Nephron (organoid): Measurements from ENCODE around the gene SNRPB.

Source experiments
- H3K27ac Mint-ChIP-seq, 3 experiments: 2 replicates each; pipeline ENCODE4 v1.8.0; 2020; ENCODE audit warnings: mixed read lengths in 3 of 3, mild to moderate bottlenecking in 2 of 3, moderate library complexity in 1 of 3
- H3K27me3 Mint-ChIP-seq: 2 replicates; pipeline ENCODE4 v1.8.0; 2021; ENCODE audit warnings: low read depth, mild to moderate bottlenecking, moderate library complexity, mixed read lengths
- H3K36me3 Mint-ChIP-seq: 2 replicates; pipeline ENCODE4 v1.8.0; 2020; ENCODE audit warnings: low read depth, mixed read lengths
- H3K4me1 Mint-ChIP-seq: 2 replicates; pipeline ENCODE4 v1.8.0; 2020; ENCODE audit warnings: mixed read lengths
- H3K4me3 Mint-ChIP-seq, 3 experiments: 2 replicates each; pipeline ENCODE4 v1.8.0; 2020; ENCODE audit warnings: mild to moderate bottlenecking in 3 of 3, mixed read lengths in 3 of 3, moderate library complexity in 2 of 3
- H3K9me3 Mint-ChIP-seq: 2 replicates; pipeline ENCODE4 v1.8.0; 2020; ENCODE audit warnings: mixed read lengths
- TF ChIP-seq, protein P1 (sequence below), 3 experiments: fragments of 200-600 bp; sonication (generic); IDR thresholded peaks; one replicate each; pipeline ENCODE4 v1.5.0; 2021; ENCODE audit warnings: antibody characterized with exemption in 3 of 3; ENCODE audit not compliant: unreplicated experiment in 3 of 3

SNRPB gene

DNA sequence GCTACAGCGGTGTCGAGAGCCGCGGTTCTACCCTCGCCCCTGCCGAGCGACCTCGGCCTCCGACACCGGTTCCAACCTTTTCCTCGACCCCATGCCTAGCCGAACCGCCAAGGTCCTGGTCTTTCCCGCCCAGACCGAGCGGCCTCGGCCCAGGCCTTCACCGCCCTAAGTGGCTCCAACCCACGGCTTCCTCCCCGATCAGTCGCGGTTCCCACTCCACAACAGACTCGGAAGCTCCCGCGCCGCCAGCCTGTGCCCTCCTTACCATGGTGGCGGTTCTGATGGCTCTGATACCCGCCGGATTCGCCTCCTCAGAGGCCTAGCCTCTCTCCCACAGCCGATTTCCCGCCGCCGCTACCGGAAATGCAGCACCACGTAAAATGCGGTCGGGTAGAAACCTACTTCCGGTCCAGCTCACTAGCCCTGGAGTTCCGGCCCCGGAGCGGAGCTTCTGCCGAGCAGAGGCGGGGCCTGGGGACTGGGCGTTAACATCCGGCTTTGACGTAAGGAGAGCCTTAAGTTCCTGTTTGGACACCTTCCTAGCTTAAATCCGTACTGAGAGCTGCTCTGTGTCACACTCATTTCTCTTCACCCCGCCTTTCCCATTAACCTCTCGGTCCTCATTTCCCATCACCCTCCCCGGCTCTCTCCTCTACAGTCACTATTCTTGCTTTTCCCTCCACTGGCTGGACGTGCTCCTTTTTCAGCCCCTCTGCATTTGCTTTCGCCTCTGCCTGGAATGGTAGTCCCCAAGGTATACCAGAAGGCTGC, at the start of gene SNRPB:
TSS of gene SNRPB (minus strand) at position 367 of the 771 bp plus-strand sequence. CDS start at position 268, 99 bp downstream.
- H3K4me1 Mint-ChIP-seq, result peaks cover 35% of the 10 kb centered on the region
- peak within 1 kb of the TSS; percentile 99 to 100 (median 99) for H3K27ac Mint-ChIP-seq
- no peaks in the 10 kb centered on the region for H3K9me3 Mint-ChIP-seq
- H3K27me3 Mint-ChIP-seq, result no peaks in the 10 kb centered on the region
- H3K4me3 Mint-ChIP-seq, result peak within 1 kb of the TSS; percentile 99 to 100 (median 99)
- peaks cover 42% of the 10 kb centered on the region for H3K36me3 Mint-ChIP-seq
- TF ChIP-seq, protein P1, sequence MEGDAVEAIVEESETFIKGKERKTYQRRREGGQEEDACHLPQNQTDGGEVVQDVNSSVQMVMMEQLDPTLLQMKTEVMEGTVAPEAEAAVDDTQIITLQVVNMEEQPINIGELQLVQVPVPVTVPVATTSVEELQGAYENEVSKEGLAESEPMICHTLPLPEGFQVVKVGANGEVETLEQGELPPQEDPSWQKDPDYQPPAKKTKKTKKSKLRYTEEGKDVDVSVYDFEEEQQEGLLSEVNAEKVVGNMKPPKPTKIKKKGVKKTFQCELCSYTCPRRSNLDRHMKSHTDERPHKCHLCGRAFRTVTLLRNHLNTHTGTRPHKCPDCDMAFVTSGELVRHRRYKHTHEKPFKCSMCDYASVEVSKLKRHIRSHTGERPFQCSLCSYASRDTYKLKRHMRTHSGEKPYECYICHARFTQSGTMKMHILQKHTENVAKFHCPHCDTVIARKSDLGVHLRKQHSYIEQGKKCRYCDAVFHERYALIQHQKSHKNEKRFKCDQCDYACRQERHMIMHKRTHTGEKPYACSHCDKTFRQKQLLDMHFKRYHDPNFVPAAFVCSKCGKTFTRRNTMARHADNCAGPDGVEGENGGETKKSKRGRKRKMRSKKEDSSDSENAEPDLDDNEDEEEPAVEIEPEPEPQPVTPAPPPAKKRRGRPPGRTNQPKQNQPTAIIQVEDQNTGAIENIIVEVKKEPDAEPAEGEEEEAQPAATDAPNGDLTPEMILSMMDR (IDR thresholded peaks at IDR 0.05; ENCODE audit: unreplicated experiment in 3 of 3), result no peak

DNA sequence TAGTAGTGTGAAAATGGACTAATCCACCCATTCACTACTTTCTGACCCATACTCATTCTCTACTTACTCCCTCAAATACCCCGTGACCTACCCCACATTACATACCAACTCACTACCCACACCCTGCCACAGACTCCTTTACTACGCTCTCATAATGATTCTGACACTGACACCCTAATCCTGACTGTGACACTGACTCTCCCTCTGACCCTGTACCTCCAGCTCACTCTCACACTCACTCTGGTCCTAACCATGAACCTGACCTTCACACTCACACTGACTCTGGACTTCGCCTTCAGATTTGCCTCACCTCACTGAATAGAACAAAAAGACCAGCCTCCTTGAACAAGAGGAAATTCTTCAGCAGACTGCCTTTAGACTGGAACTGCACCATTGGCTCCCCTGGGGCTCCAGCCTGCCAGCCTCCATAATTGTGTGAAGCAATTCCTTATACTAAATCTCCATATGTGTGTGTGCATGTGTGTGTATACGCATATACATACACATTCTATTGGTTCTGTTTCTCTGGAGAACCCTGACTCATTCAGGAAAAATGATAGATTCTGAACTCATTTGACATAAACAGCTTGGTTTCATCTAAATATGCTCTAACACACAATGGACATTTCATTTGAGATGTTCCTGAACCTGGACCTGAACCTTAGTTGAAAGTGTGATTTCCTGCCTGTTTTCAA, 48.7 kb upstream of the SNRPB start:
- peaks cover 3% of the 10 kb centered on the region for H3K4me1 Mint-ChIP-seq
- H3K27me3 Mint-ChIP-seq, result peaks cover 18% of the 10 kb centered on the region
- TF ChIP-seq, protein P1 (IDR thresholded peaks at IDR 0.05; ENCODE audit: unreplicated experiment in 3 of 3), result no peak
- no peaks in the 10 kb centered on the region for H3K9me3 Mint-ChIP-seq
- H3K36me3 Mint-ChIP-seq, result no peaks in the 10 kb centered on the region
- no peak overlapping the region for H3K27ac Mint-ChIP-seq
- H3K4me3 Mint-ChIP-seq, result no peak overlapping the region

DNA sequence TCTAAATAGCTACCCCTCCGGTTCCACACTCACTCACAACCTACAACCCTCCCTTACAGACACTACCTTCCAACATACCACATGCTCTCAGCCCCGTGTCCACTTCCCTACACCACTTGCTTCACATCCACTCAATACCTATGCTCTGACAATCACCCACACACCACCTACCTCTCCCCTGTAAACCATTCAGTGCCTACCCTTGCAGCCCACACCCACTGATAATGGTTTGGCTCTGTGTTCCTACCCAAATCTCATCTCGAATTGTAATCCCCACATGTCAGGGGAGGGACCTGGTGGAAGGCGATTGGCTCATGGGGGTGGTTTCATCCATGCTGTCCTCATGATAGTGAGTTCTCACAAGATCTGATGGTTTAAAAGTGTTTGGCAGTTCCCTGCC, 48.0 kb upstream of the SNRPB start:
- Mint-ChIP-seq H3K4me1 (peaks cover 3% of the 10 kb centered on the region), H3K9me3 (no peaks in the 10 kb centered on the region), H3K4me3 (no peak overlapping the region), H3K27ac (no peak overlapping the region), H3K27me3 (peaks cover 22% of the 10 kb centered on the region), H3K36me3 (no peaks in the 10 kb centered on the region)
- TF ChIP-seq, protein P1 (IDR thresholded peaks at IDR 0.05; ENCODE audit: unreplicated experiment in 3 of 3), result no peak

DNA sequence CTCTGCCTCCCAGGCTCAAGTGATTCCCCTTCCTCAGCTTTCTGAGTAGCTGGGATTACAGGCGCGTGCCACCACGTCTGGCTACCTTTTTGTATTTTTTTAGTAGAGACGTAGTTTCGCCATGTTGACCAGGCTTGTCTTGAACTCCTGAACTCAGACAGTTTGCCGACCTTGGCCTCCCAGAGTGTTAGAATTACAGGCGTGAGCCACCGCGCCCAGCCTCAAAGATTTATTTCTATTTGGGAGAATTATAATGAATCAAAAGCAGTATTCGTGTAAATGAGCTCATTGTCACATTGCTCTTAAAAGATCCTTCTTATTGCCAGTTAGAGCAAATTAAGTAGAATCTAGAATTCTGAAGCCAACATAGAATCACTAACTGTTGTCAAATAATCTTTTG, 47.5 kb upstream of the SNRPB start:
- Mint-ChIP-seq H3K4me1 (peaks cover 3% of the 10 kb centered on the region), H3K27ac (no peak overlapping the region), H3K27me3 (peaks cover 25% of the 10 kb centered on the region), H3K9me3 (no peaks in the 10 kb centered on the region), H3K4me3 (no peak overlapping the region), H3K36me3 (no peaks in the 10 kb centered on the region)
- TF ChIP-seq, protein P1 (IDR thresholded peaks at IDR 0.05; ENCODE audit: unreplicated experiment in 3 of 3), result no peak

DNA sequence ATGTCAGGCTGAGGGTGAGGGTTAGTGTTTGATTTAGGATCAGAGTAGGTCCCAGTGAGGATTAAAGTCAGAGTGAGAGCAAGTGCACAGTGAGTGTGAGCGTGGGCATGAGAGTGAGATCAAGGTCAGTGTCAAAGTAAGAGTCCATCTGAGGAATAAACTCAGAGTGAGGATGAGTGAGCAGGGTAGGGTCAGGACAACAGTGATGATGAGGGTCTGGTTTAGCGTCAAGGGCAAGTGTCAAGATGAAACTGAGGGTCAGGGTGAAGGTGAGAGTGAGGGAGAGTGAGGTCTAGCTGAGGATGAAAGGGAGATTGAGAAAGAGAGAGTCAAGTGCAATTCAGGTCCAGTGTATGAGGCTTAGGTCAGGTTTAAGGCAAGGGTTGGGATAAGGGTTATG, 45.8 kb upstream of the SNRPB start:
- H3K9me3 Mint-ChIP-seq, result no peaks in the 10 kb centered on the region
- H3K4me3 Mint-ChIP-seq, result no peak overlapping the region
- H3K36me3 Mint-ChIP-seq, result no peaks in the 10 kb centered on the region
- H3K27ac Mint-ChIP-seq, result no peak overlapping the region
- H3K27me3 Mint-ChIP-seq, result peaks cover 21% of the 10 kb centered on the region
- peaks cover under 1% of the 10 kb centered on the region for H3K4me1 Mint-ChIP-seq
- TF ChIP-seq, protein P1 (IDR thresholded peaks at IDR 0.05; ENCODE audit: unreplicated experiment in 3 of 3), result no peak
